Ovary (tissue), 3 donors: Measurements from ENCODE around the gene OR1Q1.

Experiments used
- CTCF ChIP-seq, 3 donors: fragments of 450-650 bp in 2 of 3; fragments of 200-600 bp in 1 of 3; IDR thresholded peaks; one replicate each; pipeline versions ENCODE4 v1.5.1 to v1.8.0; 2016 to 2022; ENCODE audit warnings: antibody characterized with exemption in 3 of 3, mild to moderate bottlenecking in 1 of 3
- EP300 ChIP-seq: sonication (generic); formaldehyde crosslinking; IDR thresholded peaks from one replicate; pipeline ENCODE4 v1.6.1; 2017; ENCODE audit warnings: antibody characterized with exemption
- POLR2A ChIP-seq: fragments of 450-650 bp; IDR thresholded peaks from one replicate; pipeline ENCODE4 v1.6.1; 2017; ENCODE audit warnings: antibody characterized with exemption, mild to moderate bottlenecking, moderate library complexity
- donor health status: DM: no; HTN: no; CAD: no.

- no peak for TF ChIP-seq POLR2A
- TF ChIP-seq CTCF (IDR thresholded peaks at IDR 0.05), result no peak
- no peak for TF ChIP-seq EP300
Measured at GRCh38 chr9:122606587-122606986, 8.0 kb upstream of the OR1Q1 start.
